ENCODE data around the gene TBC1D9.

Gene TBC1D9

DNA sequence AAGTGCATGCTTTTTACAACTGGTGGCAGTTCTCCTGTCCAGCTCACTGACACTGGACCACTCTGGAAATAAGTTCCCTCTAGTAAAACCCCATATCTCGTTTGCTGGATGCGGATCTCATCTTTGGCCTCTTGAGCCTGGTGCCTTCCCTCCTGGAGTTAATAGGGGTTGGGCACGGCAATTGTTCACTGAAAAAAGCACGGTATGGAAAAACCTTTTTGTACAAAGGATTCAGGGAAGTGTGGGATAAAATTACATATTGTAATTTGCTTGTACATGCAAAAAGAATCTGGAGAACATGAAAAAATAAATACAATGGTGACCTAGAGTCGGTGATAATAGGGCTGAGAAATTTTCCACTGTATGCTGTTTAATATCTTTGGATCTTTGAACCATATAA, 30.6 kb downstream of the TBC1D9 start:
- DNase-seq (ENCODE audit: low read depth in 3 of 3), result no peak

DNA sequence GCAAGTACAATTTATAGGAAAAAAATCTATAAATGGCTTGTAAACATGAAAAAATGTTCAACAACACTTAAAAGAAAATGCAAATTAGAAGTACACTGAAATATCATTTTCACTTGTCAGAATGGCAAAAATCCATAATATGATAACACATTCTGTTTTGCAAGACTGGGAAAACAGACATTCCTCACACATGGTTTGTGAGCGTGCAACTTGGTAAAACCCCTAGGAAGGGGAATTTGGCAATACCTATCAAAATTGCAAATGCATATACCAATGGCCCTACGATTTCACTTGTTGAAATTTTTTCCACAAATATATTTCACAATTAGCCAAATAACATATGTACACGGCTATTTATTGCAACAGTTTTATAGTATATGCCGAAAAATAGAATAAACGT, 31.4 kb downstream of the TBC1D9 start:
- DNase-seq (ENCODE audit: low read depth in 3 of 3), result no peak

DNA sequence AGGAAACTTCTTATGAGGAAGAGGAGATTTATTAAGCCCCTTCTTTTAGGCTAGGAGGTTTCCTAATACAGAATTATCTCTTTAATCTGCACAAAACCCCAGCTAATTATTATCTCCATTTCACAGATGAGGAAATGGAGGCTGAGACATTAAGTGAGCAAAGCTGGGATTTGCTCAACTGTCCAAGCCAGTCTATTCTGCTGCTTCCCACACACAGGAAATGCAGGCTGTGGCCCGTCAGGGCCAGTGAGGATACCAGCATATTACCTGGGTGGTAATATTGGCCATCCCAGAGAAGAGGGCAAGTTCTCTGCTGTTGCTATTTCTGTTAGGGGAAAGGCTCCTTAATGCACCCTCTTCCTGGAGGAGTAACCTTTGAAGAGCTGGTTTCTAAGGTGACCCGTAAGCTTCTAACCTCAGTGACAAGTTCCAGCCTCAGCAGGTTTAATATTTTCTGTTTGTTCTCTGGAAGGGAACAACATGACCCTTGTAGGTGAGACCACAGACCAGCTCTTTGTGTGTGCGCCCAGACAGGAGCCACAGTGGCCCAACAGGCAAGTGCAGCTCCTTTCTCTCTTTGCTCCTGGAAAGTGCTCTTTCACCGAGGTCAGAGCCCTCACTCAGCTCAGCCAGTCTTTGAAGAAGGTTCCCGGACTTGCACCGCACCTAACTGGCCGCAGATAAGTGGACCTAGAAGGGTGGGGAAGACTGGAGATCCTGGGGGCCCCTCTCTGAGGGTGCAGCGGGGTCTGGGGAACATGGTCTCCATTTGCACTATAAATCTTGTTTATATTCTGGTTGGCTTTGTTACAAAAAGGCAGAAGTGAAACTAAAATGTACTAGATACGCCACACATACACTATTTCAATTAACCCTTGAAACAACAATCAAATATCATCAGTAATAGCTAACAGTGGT, 35.5 kb downstream of the TBC1D9 start:
- no peak for DNase-seq (ENCODE audit: low read depth in 3 of 3)

DNA sequence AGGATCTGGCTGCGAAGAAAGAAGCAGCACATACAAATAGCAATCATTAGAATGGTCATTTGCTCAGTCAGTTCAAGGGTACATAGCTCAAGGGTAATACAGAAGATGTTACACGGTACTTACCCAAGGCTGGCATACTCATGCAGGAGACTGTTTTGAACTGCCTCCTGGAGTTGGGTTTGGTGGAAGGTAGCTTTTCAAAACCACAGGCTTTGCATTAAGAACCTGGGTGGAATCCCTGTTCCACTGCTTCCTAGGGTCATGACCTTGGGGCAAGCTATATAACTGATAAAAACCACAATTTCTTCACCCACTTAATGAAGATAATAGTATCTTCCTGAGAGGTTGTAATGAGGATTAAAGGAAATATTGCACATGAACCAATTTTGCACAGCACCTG, 36.5 kb downstream of the TBC1D9 start:
- no peak for DNase-seq (ENCODE audit: low read depth in 3 of 3)

DNA sequence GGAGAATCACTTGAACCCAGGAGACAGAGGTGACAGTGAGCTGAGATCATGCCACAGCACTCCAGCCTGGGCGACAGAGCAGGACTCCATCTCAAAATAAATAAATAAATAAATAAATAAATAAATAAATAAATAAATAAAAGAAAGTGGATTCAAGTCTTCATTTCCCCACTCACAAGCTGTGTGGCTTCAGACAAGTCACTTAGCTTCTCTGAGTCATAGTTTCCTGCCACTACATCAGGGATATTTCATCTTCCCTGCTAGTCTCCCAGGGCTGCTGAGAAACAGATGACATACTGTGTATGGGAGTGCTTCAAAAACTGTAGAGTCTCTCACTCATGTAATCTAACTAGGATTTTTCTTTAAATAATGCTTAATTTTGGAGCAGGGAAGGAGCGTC, 37.2 kb downstream of the TBC1D9 start:
- DNase-seq (ENCODE audit: low read depth in 3 of 3), result no peak

DNA sequence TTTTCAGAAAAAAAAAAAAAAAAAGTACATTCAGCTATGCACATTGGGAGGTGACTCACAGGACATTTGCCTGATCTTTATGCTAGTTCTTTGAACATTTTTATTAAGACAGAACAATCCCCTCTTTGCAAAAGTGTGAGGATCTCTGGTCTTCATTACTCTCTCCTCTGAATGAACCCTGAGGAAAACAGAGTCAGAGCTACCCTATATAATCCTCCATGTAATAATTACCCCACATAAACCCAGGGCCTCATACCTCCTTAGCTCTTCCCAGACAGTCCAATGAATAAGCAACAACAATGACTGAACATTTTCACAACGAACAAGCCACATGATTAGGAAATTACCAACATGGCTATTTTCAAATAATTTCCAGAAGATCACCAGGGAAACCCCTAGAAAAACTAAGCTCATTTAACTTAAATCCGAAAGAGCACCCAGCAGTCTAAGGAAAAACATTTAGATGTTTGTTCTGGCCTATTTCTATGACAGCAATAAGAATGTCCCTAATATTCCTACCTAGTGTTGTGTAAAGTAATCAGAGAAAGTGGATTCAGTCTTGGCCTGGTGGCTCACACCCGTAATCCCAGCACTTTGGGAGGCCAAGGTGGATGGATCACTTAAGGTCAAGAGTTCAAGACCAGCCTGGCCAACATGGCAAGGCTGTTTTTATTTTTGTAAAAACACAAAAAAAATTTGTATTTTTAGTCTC, 37.8 kb downstream of the TBC1D9 start:
- no peak for DNase-seq (ENCODE audit: low read depth in 3 of 3)

DNA sequence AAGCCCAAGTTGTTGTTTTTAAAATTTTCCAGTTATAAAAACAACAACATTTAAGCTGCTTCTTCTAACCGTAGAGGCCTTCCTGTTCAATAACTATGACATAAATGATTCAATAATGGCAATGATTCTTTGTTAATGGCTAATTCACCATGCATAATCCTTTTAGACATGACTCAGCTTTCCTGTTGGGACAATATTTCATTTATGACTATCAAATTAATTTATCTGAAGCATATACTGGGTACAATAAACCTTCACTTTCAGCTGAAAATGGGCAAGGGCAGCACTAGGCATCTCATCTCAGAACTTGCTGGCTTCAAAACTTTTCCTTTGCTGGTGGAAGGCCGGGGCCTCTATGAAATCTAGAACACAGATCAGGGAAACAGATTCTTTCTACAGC, 38.9 kb downstream of the TBC1D9 start:
- no peak for DNase-seq (ENCODE audit: low read depth in 3 of 3)

DNA sequence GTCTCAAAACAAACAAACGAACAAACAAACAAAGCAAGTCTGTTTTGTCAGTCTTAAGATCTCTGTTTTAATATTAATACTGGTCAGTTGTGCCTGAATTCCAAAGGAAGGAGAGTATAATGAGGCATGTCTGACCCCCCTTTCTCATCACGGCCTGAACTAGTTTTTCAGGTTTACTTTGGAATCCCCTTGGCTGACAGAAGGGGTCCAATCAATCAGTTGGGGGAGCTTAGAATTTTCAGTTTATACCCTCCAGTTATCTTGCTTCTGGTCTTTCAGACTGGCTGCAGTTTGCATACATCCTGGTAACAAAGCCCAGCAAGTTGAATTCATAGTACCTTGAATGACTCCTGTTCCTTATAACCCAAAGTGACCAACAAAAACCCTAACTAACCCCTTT, 41.1 kb downstream of the TBC1D9 start:
- no peak for DNase-seq (ENCODE audit: low read depth in 3 of 3)

DNA sequence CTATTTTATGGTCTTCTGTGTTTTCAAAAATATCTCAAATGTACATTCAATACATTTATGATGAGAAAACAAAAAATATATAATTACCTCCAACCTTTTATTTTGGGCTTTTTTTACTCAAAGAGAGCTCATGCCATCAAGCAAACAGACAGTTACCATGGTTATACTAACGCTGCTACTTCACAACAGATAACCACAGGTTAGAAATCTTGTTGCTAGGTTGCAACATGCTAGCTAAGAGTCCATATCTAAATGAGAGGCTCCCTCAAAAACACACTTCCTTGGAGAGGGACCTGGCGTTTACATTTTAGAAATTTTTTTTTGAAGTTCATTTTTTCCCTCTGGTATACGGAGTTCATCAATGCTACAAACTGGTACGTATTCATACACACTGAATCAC, 44.3 kb downstream of the TBC1D9 start:
- no peak for DNase-seq (ENCODE audit: low read depth in 3 of 3)

DNA sequence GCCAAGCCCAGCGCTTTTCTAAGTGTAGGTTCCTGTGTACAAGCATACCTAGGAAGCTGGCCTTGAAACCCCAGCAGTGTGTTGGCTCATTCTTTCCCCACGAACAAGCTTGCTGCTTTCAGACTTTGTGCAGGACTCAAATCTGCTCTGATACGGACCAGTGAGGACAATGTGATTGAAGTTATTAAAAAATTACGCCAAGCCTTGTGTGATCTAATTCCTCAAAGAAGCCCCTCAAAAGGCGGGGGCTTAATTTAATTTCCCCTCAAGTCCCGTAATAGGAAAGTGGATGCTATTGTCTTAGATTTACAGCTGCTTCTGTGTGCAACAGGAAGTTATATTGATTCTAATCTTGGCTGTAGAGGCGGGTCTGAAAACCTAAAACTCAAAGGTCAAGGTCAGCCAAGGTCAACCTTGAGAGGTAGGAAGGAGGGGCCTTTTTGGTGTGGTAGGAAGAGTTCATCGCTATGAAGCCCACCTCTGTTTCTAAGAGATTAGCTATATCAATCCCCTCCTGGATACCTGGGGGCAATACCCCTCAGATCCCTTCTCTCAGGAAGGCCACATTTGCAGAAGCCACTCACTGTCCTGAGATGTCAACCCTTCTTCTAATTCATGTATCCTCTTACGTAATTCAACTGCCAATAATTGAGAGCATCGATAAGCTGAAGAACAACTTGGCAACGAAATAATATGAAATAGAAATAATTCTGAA, 45.1 kb downstream of the TBC1D9 start:
- no peak for DNase-seq (ENCODE audit: low read depth in 3 of 3)

DNA sequence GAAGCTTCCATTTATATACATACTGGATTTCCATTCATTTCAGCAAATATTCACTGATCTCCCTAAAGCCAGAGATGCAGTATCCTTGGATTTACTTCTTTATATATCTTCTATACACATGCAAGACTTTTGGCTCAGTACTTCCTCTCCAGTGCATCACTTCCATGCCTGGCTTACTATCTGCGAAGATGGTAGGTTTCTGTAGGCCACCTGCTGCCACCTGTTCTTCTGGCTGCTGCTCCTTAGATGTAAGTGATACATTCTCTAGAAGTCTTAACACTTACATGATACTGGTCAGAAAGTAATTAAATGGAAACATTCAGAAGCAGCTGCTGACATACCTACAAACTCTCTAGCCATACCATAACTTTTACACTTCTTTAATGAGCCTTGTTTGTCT, 48.9 kb downstream of the TBC1D9 start:
- no peak for DNase-seq (ENCODE audit: low read depth in 3 of 3)

DNA sequence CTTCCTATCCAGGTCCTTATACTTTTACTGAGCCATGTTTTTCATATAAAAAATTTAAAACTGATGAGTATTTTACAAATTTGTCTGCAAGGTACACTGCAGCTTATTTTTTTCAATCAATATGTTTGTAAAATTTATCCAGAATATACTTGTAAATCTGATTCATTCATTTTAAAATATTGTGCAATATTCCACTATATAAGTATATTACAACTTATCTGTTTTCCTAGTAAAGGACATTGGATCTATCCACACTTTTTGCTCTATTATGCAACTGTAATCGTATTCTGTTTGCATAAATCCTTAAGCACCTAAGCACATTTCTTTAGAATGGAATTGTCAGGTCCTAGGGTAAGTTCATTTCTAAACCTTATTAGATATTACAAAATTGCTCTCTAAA, 49.5 kb downstream of the TBC1D9 start:
- no peak for DNase-seq (ENCODE audit: low read depth in 3 of 3)

DNA sequence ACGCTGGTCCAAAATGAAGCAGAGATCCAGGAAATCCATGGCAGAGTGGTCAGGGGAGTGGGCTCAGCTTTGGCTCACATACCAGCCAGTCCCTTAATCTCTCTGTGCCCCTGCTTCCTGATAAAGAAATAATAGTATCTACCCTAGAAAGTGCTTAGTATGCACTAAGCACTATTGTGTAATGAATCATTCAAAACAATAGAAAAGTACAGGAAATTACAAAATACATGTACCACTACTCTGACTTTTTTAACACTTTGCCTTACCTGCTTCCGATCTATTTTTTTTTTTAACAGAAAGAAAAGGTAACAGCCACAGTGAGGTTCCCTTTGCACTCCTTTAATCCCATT, 49.9 kb downstream of the TBC1D9 start:
- no peak for DNase-seq (ENCODE audit: low read depth in 3 of 3)

DNA sequence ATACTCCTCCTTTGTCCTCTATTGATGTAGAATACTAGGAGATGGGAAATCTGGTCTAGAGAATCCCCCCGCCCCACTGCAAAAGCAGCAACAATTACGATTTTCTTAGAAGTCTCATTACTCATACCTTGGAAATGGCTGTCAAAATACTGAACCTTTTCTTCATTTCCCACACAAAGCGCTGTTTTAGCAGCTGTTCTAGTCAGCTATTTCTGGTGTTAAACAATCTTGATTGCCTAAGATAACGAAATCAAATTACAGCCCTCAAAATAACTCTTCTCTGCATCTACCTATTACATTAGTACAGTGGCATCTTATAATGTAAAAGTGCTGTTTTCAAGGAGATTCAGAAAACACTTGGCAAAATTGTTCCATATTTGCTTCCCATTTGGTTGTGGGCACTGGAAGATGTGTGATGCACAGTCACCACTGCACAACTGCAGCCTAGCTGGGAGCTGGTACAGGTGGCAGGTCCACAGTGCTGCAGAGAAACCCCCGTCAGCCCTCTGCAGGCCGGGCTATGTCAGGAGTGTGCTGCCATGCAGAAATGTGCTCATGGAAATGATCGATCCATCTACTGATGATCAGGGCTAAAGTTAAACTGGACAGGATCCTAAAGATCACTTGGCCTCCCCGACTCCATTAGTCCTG, 50.4 kb downstream of the TBC1D9 start:
- no peak for DNase-seq (ENCODE audit: low read depth in 3 of 3)

DNA sequence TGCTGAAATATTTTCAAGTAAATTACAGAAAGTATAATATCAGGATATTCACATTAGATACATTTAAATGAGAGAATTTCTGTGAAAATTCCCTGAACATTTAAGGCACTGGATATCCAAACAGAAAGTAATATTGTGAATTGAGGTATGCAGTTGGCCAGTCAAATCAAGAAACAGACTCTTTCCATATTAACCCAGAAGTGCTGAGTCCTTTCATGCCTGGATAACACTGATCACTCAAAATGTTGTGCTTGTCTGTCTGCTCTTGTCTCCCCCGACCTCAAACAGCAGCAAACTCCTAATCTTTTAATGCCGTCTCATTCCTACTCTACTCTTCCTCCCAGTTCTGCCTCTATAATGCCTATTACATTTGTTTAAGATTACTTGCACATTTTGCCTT, 51.2 kb downstream of the TBC1D9 start:
- no peak for DNase-seq (ENCODE audit: low read depth in 3 of 3)

DNA sequence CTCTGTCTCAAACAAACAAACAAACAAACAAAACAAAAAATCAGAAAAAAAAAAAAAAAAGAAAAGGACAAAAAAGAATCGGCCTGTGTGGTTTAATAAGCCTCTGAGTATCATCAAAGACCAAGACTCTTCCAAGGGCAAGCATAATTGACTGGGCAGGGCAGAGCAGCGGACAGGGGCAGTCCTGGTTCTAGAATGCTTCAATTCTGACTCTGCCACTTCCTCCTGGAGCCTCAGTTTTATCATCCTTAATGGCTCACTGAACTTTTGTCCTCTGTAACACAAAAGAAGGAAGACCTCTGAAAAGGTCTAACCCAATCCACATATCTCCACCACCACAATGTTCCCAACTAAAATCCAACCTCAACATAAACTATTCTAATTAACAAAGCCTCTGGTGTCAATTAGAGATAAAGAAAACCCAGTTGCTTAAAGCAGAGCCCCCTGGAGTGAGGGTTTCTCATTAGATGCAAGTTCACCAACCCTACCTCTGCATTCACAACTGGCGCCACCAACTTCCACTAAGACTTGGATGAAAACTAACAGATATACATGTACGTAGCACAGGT, 51.7 kb downstream of the TBC1D9 start:
- DNase-seq (ENCODE audit: low read depth in 3 of 3), result no peak

DNA sequence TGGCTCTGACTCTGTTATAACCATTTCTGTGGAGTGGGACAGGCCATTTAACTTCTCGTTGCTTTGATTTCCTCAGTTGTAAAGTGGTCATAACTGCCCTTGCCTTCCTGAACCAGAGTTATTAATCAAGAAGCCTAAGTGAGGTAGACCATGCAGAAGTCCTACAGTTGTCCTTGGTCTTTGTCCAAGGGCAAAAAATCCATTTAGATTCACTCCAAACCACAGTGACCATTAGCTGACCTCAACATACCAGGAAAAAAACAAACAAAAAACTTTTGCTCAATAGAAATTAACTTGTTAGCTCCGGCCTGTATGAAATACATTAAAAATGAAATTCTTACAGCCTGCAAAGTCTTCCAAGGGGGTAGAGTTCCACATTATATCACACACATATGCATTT, 52.7 kb downstream of the TBC1D9 start:
- DNase-seq (ENCODE audit: low read depth in 3 of 3), result no peak

DNA sequence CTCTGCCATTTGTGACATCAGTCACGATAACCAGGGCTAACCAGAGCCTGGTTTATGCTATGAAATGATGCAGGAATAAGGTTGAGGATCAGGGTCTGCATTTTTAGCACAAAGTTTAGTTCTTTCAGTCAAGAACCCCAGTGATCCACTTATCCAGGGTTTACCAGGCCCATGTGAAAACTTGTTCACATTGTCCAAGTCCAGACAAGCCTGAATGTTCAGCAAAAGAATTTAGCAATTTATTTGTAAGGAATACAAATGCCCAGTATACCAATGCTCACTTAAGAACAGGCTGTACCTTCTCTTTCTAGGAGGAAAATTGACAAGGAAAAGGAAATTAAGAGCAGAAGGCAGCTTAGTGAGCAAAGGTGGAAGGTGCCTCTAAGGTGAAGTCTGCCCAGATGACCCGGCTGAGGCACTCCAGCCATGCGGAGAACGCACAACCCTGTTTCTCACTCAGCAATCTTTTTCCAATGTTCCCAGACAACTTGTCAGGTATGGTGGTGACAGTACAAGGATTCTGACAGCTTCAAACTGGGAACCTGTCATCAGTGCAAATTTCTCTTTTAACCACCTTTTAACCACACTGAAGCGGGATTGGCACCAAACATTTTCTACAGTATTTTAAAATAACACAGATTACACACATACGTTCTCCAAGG, 54.0 kb downstream of the TBC1D9 start:
- DNase-seq (ENCODE audit: low read depth in 3 of 3), result no peak

DNA sequence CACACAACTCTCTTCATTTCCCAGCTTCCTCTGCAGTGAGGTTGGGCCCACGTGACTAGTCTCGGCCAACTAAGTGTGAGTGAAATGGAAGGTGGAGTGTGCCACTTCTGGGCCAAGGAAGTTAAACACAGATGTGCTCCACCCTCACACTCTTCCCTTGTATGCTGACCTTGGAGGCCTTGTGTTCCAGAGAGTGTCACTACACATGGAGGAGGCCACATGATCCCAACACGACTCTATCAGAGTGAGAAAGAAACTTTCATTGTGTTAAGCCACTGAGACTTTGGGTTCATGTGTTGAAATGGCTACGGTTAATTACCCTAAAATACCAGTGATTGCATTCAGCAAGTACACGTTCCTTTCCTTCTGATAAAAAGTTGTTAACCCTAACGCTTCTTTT, 55.1 kb downstream of the TBC1D9 start:
- DNase-seq (ENCODE audit: low read depth in 3 of 3), result no peak

DNA sequence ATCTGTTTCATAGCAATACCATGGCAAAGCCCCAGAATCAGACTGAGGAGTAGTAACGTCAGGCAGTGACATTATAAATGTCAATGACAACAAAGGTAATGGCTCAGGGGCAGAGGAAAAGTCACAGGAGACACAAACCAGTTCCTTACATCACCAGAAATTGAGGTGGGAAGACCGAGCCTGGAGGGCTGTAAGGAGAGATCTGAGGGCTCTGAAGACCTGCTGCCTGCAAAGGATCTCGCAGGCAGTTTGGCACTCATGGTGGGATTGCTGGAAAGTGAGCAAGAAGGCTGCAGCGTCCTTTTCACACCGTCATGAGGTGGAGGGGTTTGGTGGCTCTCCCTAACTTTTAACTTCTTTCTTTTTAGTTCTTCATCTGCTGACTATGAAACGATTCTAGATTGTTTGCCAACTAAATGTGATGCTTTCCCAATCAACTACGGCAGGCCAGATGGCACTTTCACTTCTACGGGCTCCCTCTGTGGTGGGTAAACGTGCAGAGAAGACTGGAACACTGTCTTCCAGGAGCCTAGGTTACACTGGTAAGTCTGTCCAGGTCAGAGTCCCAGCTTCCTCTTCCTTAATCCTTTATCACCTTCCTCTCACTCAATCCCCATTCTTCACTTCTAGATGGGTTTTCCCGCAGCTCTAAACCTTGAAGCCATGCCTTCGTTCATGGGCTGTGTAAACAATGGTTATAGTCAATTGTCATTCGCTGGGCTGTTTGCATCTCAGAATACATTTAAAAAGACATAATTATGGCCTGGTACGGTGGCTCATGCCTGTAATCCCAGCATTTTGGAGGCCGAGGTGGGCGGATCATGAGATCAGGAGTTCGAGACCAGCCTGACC, 58.2 kb downstream of the TBC1D9 start:
- no peak for DNase-seq (ENCODE audit: low read depth in 3 of 3)

All from stimulated activated CD4-positive, alpha-beta T cell treated with anti-CD3 and anti-CD28 coated beads, TNF-alpha, amount 100 ng/mL, for 48 hours (primary cell).